Neural crest cell (in vitro differentiated cells): ENCODE results near the gene PIEZO2. TPM values are rescaled to one million over a fixed set of nuclear protein-coding genes. Genes with fewer than 3 reads are reported as not detected.
A peak's percentile ranks its signal among the peaks of the same experiment; 100 is the strongest.
"Not testable (repeated sequence)": the region's sequence is repeated elsewhere in the genome, so short reads cannot be mapped to it uniquely, and the experiment has no call there.

ENCODE experiments used
- DNase-seq: peaks from one replicate; pipeline ENCODE4 v3.0.0; 2021; ENCODE audit warnings: low read depth, mixed read lengths, low spot score
- H3K27ac Mint-ChIP-seq: one replicate; pipeline ENCODE4 v1.8.0; 2021; ENCODE audit warnings: mild to moderate bottlenecking, mixed read lengths; ENCODE audit not compliant: unreplicated experiment
- H3K27me3 Mint-ChIP-seq: 2 replicates; pipeline ENCODE4 v1.8.0; 2021; ENCODE audit warnings: low read depth, mild to moderate bottlenecking, mixed read lengths
- H3K36me3 Mint-ChIP-seq: 2 replicates; pipeline ENCODE4 v1.8.0; 2021; ENCODE audit warnings: low read depth, mild to moderate bottlenecking, mixed read lengths
- H3K4me1 Mint-ChIP-seq: 2 replicates; pipeline ENCODE4 v1.8.0; 2021; ENCODE audit warnings: mixed read lengths
- H3K4me3 Mint-ChIP-seq: one replicate; pipeline ENCODE4 v1.8.0; 2021; ENCODE audit warnings: mild to moderate bottlenecking, mixed read lengths
- H3K9me3 Mint-ChIP-seq: 2 replicates; pipeline ENCODE4 v1.8.0; 2021; ENCODE audit warnings: mixed read lengths
- total RNA-seq: library from RNA; stranded (reverse); gene quantifications from 2 replicates; pipeline ENCODE4 v1.2.1, GENCODE V29; 2021
- TF ChIP-seq, protein P1 (sequence below): fragments of 200-600 bp; sonication (generic); conservative IDR thresholded peaks from 2 replicates; pipeline ENCODE4 v1.5.0; 2021; ENCODE audit warnings: antibody characterized with exemption, mild to moderate bottlenecking

The PIEZO2 gene
- total RNA-seq, 1 donor from 2014 or later = 15.5 TPM

DNA sequence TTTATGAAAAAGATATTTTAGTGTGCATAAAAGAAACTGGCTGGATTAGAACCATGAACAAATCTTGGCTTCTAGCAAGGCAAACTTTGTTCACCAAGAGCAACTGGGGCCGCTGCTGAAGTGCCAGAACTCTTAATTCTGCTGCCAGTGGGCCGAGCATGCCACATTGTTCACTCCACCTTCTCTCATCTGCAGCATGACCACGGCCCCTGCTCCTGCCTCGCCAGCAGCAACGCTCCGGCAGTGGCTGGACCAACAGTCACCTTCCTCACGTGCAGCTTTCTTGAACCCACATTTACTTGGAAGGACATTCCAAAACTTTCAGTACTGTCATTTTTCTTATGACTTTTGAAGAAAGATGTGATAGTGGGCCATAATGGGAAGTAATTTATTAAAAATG, 213.8 kb downstream of the PIEZO2 start:
- no peak overlapping the region for H3K4me3 Mint-ChIP-seq
- no peaks in the 10 kb centered on the region for H3K27me3 Mint-ChIP-seq
- no peaks in the 10 kb centered on the region for H3K9me3 Mint-ChIP-seq
- DNase-seq = no peak
- H3K27ac Mint-ChIP-seq = peak overlapping the region; percentile 43
- TF ChIP-seq, protein P1, sequence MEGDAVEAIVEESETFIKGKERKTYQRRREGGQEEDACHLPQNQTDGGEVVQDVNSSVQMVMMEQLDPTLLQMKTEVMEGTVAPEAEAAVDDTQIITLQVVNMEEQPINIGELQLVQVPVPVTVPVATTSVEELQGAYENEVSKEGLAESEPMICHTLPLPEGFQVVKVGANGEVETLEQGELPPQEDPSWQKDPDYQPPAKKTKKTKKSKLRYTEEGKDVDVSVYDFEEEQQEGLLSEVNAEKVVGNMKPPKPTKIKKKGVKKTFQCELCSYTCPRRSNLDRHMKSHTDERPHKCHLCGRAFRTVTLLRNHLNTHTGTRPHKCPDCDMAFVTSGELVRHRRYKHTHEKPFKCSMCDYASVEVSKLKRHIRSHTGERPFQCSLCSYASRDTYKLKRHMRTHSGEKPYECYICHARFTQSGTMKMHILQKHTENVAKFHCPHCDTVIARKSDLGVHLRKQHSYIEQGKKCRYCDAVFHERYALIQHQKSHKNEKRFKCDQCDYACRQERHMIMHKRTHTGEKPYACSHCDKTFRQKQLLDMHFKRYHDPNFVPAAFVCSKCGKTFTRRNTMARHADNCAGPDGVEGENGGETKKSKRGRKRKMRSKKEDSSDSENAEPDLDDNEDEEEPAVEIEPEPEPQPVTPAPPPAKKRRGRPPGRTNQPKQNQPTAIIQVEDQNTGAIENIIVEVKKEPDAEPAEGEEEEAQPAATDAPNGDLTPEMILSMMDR = no peak
- no peaks in the 10 kb centered on the region for H3K36me3 Mint-ChIP-seq
- H3K4me1 Mint-ChIP-seq = no peaks in the 10 kb centered on the region

- H3K4me1 Mint-ChIP-seq = peaks cover 15% of the 10 kb centered on the region
- not testable (repeated sequence) for H3K4me3 Mint-ChIP-seq, H3K9me3 Mint-ChIP-seq, H3K27ac Mint-ChIP-seq, DNase-seq, H3K27me3 Mint-ChIP-seq, H3K36me3 Mint-ChIP-seq
Measured at GRCh38 chr18:10933648-10934047, 215.7 kb downstream of the PIEZO2 start.

GRCh38 chr18:10930076-10930475, 219.3 kb downstream of the PIEZO2 start:
- H3K4me3 Mint-ChIP-seq = no peak overlapping the region
- TF ChIP-seq, protein P1 = no peak
- H3K27ac Mint-ChIP-seq = no peak overlapping the region
- no peaks in the 10 kb centered on the region for H3K36me3 Mint-ChIP-seq
- peaks cover 46% of the 10 kb centered on the region for H3K4me1 Mint-ChIP-seq
- no peaks in the 10 kb centered on the region for H3K9me3 Mint-ChIP-seq
- DNase-seq = no peak
- H3K27me3 Mint-ChIP-seq = no peaks in the 10 kb centered on the region

- H3K9me3 Mint-ChIP-seq = no peaks in the 10 kb centered on the region
- DNase-seq = no peak
- no peak overlapping the region for H3K4me3 Mint-ChIP-seq
- H3K4me1 Mint-ChIP-seq = peaks cover 46% of the 10 kb centered on the region
- no peaks in the 10 kb centered on the region for H3K36me3 Mint-ChIP-seq
- no peak overlapping the region for H3K27ac Mint-ChIP-seq
- TF ChIP-seq, protein P1 = no peak
- H3K27me3 Mint-ChIP-seq = no peaks in the 10 kb centered on the region
Measured at GRCh38 chr18:10928772-10929373, 220.5 kb downstream of the PIEZO2 start.

DNA sequence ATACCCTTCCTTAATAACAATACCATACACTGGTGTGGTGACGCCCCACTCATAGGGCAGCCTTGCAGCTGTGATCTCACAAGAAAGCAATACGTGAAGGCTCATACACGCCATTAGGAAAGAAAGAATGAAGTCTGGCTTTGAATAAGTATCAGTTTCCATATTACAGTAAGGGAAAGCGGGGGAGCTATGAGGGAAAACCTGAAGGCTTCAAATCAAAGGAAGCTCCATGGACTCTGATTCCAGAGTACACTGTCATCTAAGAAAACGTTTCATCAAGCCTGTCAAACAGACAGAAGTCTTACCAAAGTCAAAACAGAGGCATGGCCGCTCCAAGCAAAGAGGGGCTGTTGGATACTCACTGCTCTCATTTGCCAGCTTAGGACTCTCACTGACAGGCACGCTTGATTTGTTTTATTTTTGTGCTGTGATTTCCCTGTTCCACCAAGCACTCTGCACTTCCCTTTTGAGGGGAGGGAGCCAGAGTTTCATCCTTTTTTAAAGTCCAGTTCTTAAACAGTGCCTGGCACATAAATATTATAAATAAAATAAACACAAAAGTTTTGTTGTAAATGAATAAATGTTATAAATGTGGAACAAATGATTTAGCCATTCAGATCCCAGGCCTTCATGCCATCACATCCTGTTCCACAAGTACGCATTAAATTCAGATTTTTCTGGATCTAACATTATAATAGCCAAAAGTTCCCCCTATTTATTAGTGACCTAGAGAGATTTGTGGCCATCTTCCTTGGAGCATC, 221.2 kb downstream of the PIEZO2 start:
- Mint-ChIP-seq H3K27ac (no peak overlapping the region), H3K36me3 (no peaks in the 10 kb centered on the region), H3K9me3 (no peaks in the 10 kb centered on the region), H3K4me3 (no peak overlapping the region), H3K27me3 (no peaks in the 10 kb centered on the region), H3K4me1 (peaks cover 46% of the 10 kb centered on the region)
- DNase-seq = no peak
- TF ChIP-seq, protein P1 = no peak
